IMR-90 (cell line): ENCODE measurements around the gene GOSR1. TPM values are rescaled to one million over a fixed set of nuclear protein-coding genes. Genes with fewer than 3 reads are reported as not detected.

ENCODE experiments used
- ATAC-seq: fragments of 200-7000 bp; cut with Tn5 transposase; 2 replicates; pipeline ENCODE4 v1.9.1; 2020; ENCODE audit warnings: low read depth, mild to moderate bottlenecking, moderate library complexity
- BruUV-seq: library from RNA; stranded (reverse); fragments of 400-500 nt; replicated peaks from 2 replicates; lab custom pipeline; 2021; lab: Mats Ljungman, UMichigan
- CTCF ChIA-PET: fragments of 300-600 bp; formaldehyde crosslinking; extraction: SDS; loops from one replicate; lab custom pipeline; 2021; ENCODE audit warnings: antibody characterized with exemption; lab: Yijun Ruan, JAX
- POLR2A ChIA-PET: fragments of 300-600 bp; sonication (Branson Sonifier 250); formaldehyde crosslinking; loops from one replicate; lab custom pipeline; 2022; ENCODE audit warnings: antibody characterized with exemption; ENCODE audit not compliant: unreplicated experiment; lab: Charles Lee
- DNase-seq: peaks from one replicate; pipeline ENCODE4 v3.0.0; 2013
- H2AFZ ChIP-seq: replicated peaks from 2 replicates; pipeline ENCODE3; 2013; ENCODE audit warnings: low read length, mild to moderate bottlenecking; ENCODE audit not compliant: poor library complexity
- H2AK5ac ChIP-seq: 2 replicates; pipeline ENCODE4 v1.6.1; 2013; ENCODE audit warnings: low read depth, low read length, inconsistent platforms
- H2AK9ac ChIP-seq: replicated peaks from 2 replicates; pipeline ENCODE3; 2013; ENCODE audit warnings: mild to moderate bottlenecking, low read depth, low read length, moderate library complexity; ENCODE audit not compliant: poor library complexity
- H2BK120ac ChIP-seq: 2 replicates; pipeline ENCODE4 v1.6.1; 2013; ENCODE audit warnings: low read depth, low read length, inconsistent platforms
- H2BK15ac ChIP-seq: 3 replicates; pipeline ENCODE4 v1.6.1; 2013; ENCODE audit warnings: low read depth, low read length, inconsistent platforms
- H2BK20ac ChIP-seq: 2 replicates; pipeline ENCODE4 v1.6.1; 2013; ENCODE audit warnings: low read depth, mild to moderate bottlenecking, inconsistent platforms, low read length, moderate library complexity
- H2BK5ac ChIP-seq: 2 replicates; pipeline ENCODE4 v1.6.1; 2013; ENCODE audit warnings: mild to moderate bottlenecking, low read depth, low read length, inconsistent platforms; ENCODE audit not compliant: poor library complexity, severe bottlenecking
- H3K14ac ChIP-seq: replicated peaks from 2 replicates; pipeline ENCODE4 v1.6.1; 2013; ENCODE audit warnings: low read depth, low read length, inconsistent platforms
- H3K18ac ChIP-seq: 2 replicates; pipeline ENCODE4 v1.6.1; 2013; ENCODE audit warnings: low read depth, low read length, control low read depth
- H3K23ac ChIP-seq: 2 replicates; pipeline ENCODE4 v1.6.1; 2013; ENCODE audit warnings: low read depth, low read length, inconsistent platforms
- H3K27ac ChIP-seq: 2 replicates; pipeline ENCODE4 v1.5.1; 2013; ENCODE audit warnings: mild to moderate bottlenecking, control low read depth, low read length; ENCODE audit not compliant: insufficient read depth
- H3K27me3 ChIP-seq: 2 replicates; pipeline ENCODE4 v1.6.1; 2013; ENCODE audit warnings: low read length; ENCODE audit not compliant: control insufficient read depth, insufficient read depth
- H3K36me3 ChIP-seq: 2 replicates; pipeline ENCODE4 v1.6.1; 2013; ENCODE audit warnings: low read length, mixed read lengths; ENCODE audit not compliant: control insufficient read depth, insufficient read depth
- H3K4ac ChIP-seq: 2 replicates; pipeline ENCODE4 v1.6.1; 2013; ENCODE audit warnings: low read depth, low read length, inconsistent platforms
- H3K4me1 ChIP-seq: 2 replicates; pipeline ENCODE4 v1.6.1; 2013; ENCODE audit warnings: low read length, mixed read lengths; ENCODE audit not compliant: control insufficient read depth, insufficient read depth
- H3K4me2 ChIP-seq: 2 replicates; pipeline ENCODE4 v1.6.1; 2013; ENCODE audit warnings: low read depth, mild to moderate bottlenecking, control low read depth, low read length, moderate library complexity
- H3K4me3 ChIP-seq: 2 replicates; pipeline ENCODE4 v1.5.1; 2013; ENCODE audit warnings: low read depth, mild to moderate bottlenecking, control low read depth, low read length, moderate library complexity; ENCODE audit not compliant: insufficient read depth
- H3K56ac ChIP-seq: 2 replicates; pipeline ENCODE4 v1.6.1; 2013; ENCODE audit warnings: low read length, inconsistent platforms; ENCODE audit not compliant: insufficient read depth; ENCODE audit errors: extremely low read depth
- H3K79me1 ChIP-seq, 2 experiments: 2 replicates each; pipeline ENCODE4 v1.6.1; 2013; ENCODE audit warnings: low read length in 2 of 2, inconsistent platforms in 1 of 2, low read depth in 1 of 2
- H3K9ac ChIP-seq: 2 replicates; pipeline ENCODE4 v1.6.1; 2013; ENCODE audit warnings: low read depth, low read length, control low read depth
- H3K9me1 ChIP-seq: 2 replicates; pipeline ENCODE4 v1.6.1; 2013; ENCODE audit warnings: low read length, inconsistent platforms; ENCODE audit not compliant: insufficient read depth
- H3K9me3 ChIP-seq: 2 replicates; pipeline ENCODE4 v1.6.1; 2013; ENCODE audit warnings: low read length; ENCODE audit not compliant: control insufficient read depth, insufficient read depth
- H4K20me1 ChIP-seq: 2 replicates; pipeline ENCODE4 v1.6.1; 2013; ENCODE audit warnings: low read length, inconsistent platforms; ENCODE audit not compliant: insufficient read depth
- H4K5ac ChIP-seq: 2 replicates; pipeline ENCODE4 v1.6.1; 2013; ENCODE audit warnings: mild to moderate bottlenecking, low read depth, low read length, control low read depth
- H4K8ac ChIP-seq, 2 experiments: 2 replicates each; pipeline ENCODE4 v1.6.1; 2013; ENCODE audit warnings: low read depth in 2 of 2, low read length in 2 of 2, control low read depth in 1 of 2, inconsistent platforms in 1 of 2
- H4K91ac ChIP-seq: 2 replicates; pipeline ENCODE4 v1.6.1; 2013; ENCODE audit warnings: low read depth, low read length, inconsistent platforms; ENCODE audit not compliant: insufficient read depth
- BHLHE40 ChIP-seq: fragments of 150-350 bp; IDR thresholded peaks from 2 replicates; pipeline ENCODE4 v1.6.1; 2016; ENCODE audit warnings: mild to moderate bottlenecking, low read depth, low read length
- CHD1 ChIP-seq: IDR thresholded peaks from 2 replicates; pipeline ENCODE4 v1.6.1; 2012; ENCODE audit warnings: low read depth, low read length, improper control_type of control experiment
- CTCF ChIP-seq: conservative IDR thresholded peaks from 2 replicates; pipeline ENCODE4 v1.5.1; 2012; ENCODE audit warnings: mild to moderate bottlenecking, low read depth, low read length, improper control_type of control experiment
- ELK1 ChIP-seq: fragments of 150-350 bp; IDR thresholded peaks from 2 replicates; pipeline ENCODE4 v1.6.1; 2016; ENCODE audit warnings: low read depth, mild to moderate bottlenecking, low read length, moderate library complexity, borderline replicate concordance
- MAFK ChIP-seq: IDR thresholded peaks from 2 replicates; pipeline ENCODE4 v1.6.1; 2012; ENCODE audit warnings: low read depth, low read length, improper control_type of control experiment
- MAZ ChIP-seq: IDR thresholded peaks from 2 replicates; pipeline ENCODE4 v1.6.1; 2012; ENCODE audit warnings: low read depth, mild to moderate bottlenecking, low read length, improper control_type of control experiment, moderate library complexity, borderline replicate concordance
- MXI1 ChIP-seq: IDR thresholded peaks from 2 replicates; pipeline ENCODE4 v1.6.1; 2012; ENCODE audit warnings: low read depth, mild to moderate bottlenecking, low read length, moderate library complexity, borderline replicate concordance
- NFE2L2 ChIP-seq: fragments of 150-350 bp; IDR thresholded peaks from 2 replicates; pipeline ENCODE4 v1.6.1; 2016; ENCODE audit warnings: low read depth, mild to moderate bottlenecking, low read length
- POLR2A ChIP-seq: IDR thresholded peaks from 2 replicates; pipeline ENCODE4 v1.6.1; 2012; ENCODE audit warnings: mild to moderate bottlenecking, low read depth, low read length
- RAD21 ChIP-seq: IDR thresholded peaks from 2 replicates; pipeline ENCODE4 v1.6.1; 2012; ENCODE audit warnings: low read length, improper control_type of control experiment
- RCOR1 ChIP-seq: IDR thresholded peaks from 2 replicates; pipeline ENCODE4 v1.6.1; 2012; ENCODE audit warnings: mild to moderate bottlenecking, low read length, improper control_type of control experiment; ENCODE audit not compliant: insufficient replicate concordance
- RFX5 ChIP-seq: IDR thresholded peaks from 2 replicates; pipeline ENCODE4 v1.8.0; 2012; ENCODE audit warnings: low read depth, mild to moderate bottlenecking, low read length, moderate library complexity
- SMC3 ChIP-seq: fragments of 150-350 bp; IDR thresholded peaks from 2 replicates; pipeline ENCODE4 v1.6.1; 2016; ENCODE audit warnings: low read depth, mild to moderate bottlenecking, antibody characterized with exemption, low read length, moderate library complexity
- USF2 ChIP-seq: fragments of 150-350 bp; IDR thresholded peaks from 2 replicates; pipeline ENCODE4 v1.6.1; 2017; ENCODE audit warnings: mild to moderate bottlenecking, antibody characterized with exemption, low read length, low read depth
- WGBS, 2 experiments: methylation state at CpG; one replicate each; pipeline versions ENCODE4 v1.1.5 to v1.1.7; 2013; ENCODE audit warnings: missing lambda C conversion rate in 2 of 2; ENCODE audit not compliant: insufficient read length in 1 of 2; ENCODE audit errors: extremely low coverage in 2 of 2; 5-methylcytosine and 5-hydroxymethylcytosine counted together
- dilution Hi-C: fragments of 300-500 bp; cut with HindIII; formaldehyde crosslinking; loops from one replicate; pipeline ENCODE4 v1.14.3; 2018; ENCODE audit warnings: low sequenced_read_pairs; ENCODE audit not compliant: unreplicated experiment
- in situ Hi-C: fragments of 300-500 bp; cut with MboI; formaldehyde crosslinking; loops from 3 replicates; pipeline ENCODE4 v1.14.3; 2019; ENCODE audit warnings: low sequenced_read_pairs, inconsistent platforms, mixed read lengths
- intact Hi-C: fragments of 100-400 bp; cut with micrococcal nuclease; formaldehyde crosslinking; loops from 2 replicates; pipeline ENCODE4 v1.10.0; 2022
- polyA plus RNA-seq, 3 experiments: library from polyadenylated mRNA; depleted of rRNA; stranded (reverse); fragments of >200 nt; gene quantifications; 2 replicates each; pipeline ENCODE4 v1.2.3, GENCODE V29; 2012; ENCODE audit warnings: low replicate concordance in 1 of 3
- total RNA-seq: library from RNA; depleted of rRNA; stranded (reverse); fragments of >200 nt; gene quantifications from 2 replicates; pipeline ENCODE4 v1.2.3, GENCODE V29; 2012

GOSR1 gene
- total and polyA plus RNA-seq, 2 of the 4 experiments (the other 2 are of a cell fraction) = 21.2 to 47.5 TPM

GRCh38 chr17:30443721-30444120 is 33.5 kb upstream of the GOSR1 start:
- no peaks in the 10 kb centered on the region for H3K9me1 ChIP-seq
- no peaks in the 10 kb centered on the region for H4K20me1 ChIP-seq
- H4K5ac ChIP-seq = no peak overlapping the region
- no peak overlapping the region for H2AFZ ChIP-seq
- H3K79me1 ChIP-seq = peaks cover 4 to 13% of the 10 kb centered on the region in 2 experiments; a peak in 3 of 4 replicates
- H3K23ac ChIP-seq = no peak overlapping the region
- BruUV-seq = no TSS peak
- H3K27ac ChIP-seq = no peak overlapping the region
- H3K9me3 ChIP-seq = no peaks in the 10 kb centered on the region
- H3K18ac ChIP-seq = no peak overlapping the region
- no peak overlapping the region for H2BK20ac ChIP-seq
- ChIA-PET CTCF (no interaction called here), POLR2A (no interaction called here)
- H3K14ac ChIP-seq = no peak overlapping the region
- H2BK15ac ChIP-seq = no peak overlapping the region
- no peak overlapping the region for H3K4me2 ChIP-seq
- TF ChIP-seq MAFK = no peak
- no peak for TF ChIP-seq CTCF
- no peak for TF ChIP-seq RFX5
- TF ChIP-seq BHLHE40 = no peak
- TF ChIP-seq ELK1 = no peak
- TF ChIP-seq USF2 = no peak
- no peak for TF ChIP-seq MAZ
- no peak for TF ChIP-seq POLR2A
- TF ChIP-seq SMC3 = no peak
- no peak for TF ChIP-seq MXI1
- no peak for TF ChIP-seq RAD21
- TF ChIP-seq NFE2L2 = no peak
- no peak for TF ChIP-seq RCOR1
- TF ChIP-seq CHD1 = no peak
- H2BK120ac ChIP-seq = no peak overlapping the region
- no peaks in the 10 kb centered on the region; the same call in 1 of the 2 replicates for H3K4me1 ChIP-seq
- no peak for DNase-seq
- H2BK5ac ChIP-seq = no peak overlapping the region
- H3K4me3 ChIP-seq = no peak overlapping the region
- no peak overlapping the region for H3K9ac ChIP-seq
- intact Hi-C loops (no loop called here), in situ Hi-C loops (no loop called here), dilution Hi-C loops (no loop called here)
- ATAC-seq = no peak
- H3K56ac ChIP-seq = no peak overlapping the region
- H3K36me3 ChIP-seq = peaks cover 5% of the 10 kb centered on the region
- H4K8ac ChIP-seq = no peak overlapping the region
- WGBS, 2 experiments = 67% methylated on average over 2 of the region's 6 CpGs; no CpG with 5 or more reads in 1 of the 2 experiments
- no peak overlapping the region for H2AK9ac ChIP-seq
- no peak overlapping the region for H4K91ac ChIP-seq
- H2AK5ac ChIP-seq = no peak overlapping the region
- H3K27me3 ChIP-seq = no peaks in the 10 kb centered on the region
- no peak overlapping the region for H3K4ac ChIP-seq
